GM19397 (cell line): ENCODE measurements around the gene TSC2.
A peak's percentile ranks its signal among the peaks of the same experiment; 100 is the strongest.
"Not testable (repeated sequence)": the region's sequence is repeated elsewhere in the genome, so short reads cannot be mapped to it uniquely, and the experiment has no call there.

ENCODE experiments used
- ATAC-seq: cut with Tn5 transposase; IDR thresholded peaks from one replicate; pipeline ENCODE4 v1.9.1; 2021; ENCODE audit warnings: mild to moderate bottlenecking, moderate library complexity; ENCODE audit not compliant: unreplicated experiment

The TSC2 gene

GRCh38 chr16:2009791-2010510 is 37.8 kb upstream of the TSC2 start, which contains the start of gene ZNF598:
TSS of gene ZNF598 (minus strand) at chr16:2009821.
- ATAC-seq, result peak; percentile 86

- ATAC-seq, result not testable (repeated sequence)
These were observed 36.1 kb upstream of the TSC2 start for GRCh38 chr16:2011726-2012125.

GRCh38 chr16:2013527-2013926 is 34.3 kb upstream of the TSC2 start:
- no peak for ATAC-seq

GRCh38 chr16:2015117-2015946 is 32.5 kb upstream of the TSC2 start:
- no peak for ATAC-seq

- no peak for ATAC-seq
These were observed 31.9 kb upstream of the TSC2 start for GRCh38 chr16:2015947-2016208.

- ATAC-seq, result no peak
These were observed 31.3 kb upstream of the TSC2 start for GRCh38 chr16:2016407-2016922.

- no peak for ATAC-seq
These were observed 28.3 kb upstream of the TSC2 start, which contains the start of gene NPW for GRCh38 chr16:2019518-2019920. TSS of gene NPW (plus strand) at chr16:2019785.

GRCh38 chr16:2019921-2020831 is 27.6 kb upstream of the TSC2 start:
- no peak for ATAC-seq

- no peak for ATAC-seq
These were observed 25.1 kb upstream of the TSC2 start for GRCh38 chr16:2022723-2023091.

- ATAC-seq, result peak; percentile 70
These were observed 24.4 kb upstream of the TSC2 start for GRCh38 chr16:2023092-2024031.

GRCh38 chr16:2024032-2024420 is 23.8 kb upstream of the TSC2 start:
- ATAC-seq, result no peak

- ATAC-seq, result no peak
These were observed 22.5 kb upstream of the TSC2 start for GRCh38 chr16:2025251-2025650.

- no peak for ATAC-seq
These were observed 21.8 kb upstream of the TSC2 start for GRCh38 chr16:2025878-2026460.

GRCh38 chr16:2026461-2027023 is 21.2 kb upstream of the TSC2 start, which contains the start of gene NHERF2:
TSS of gene NHERF2 (plus strand) at chr16:2026902. CDS start at chr16:2027006, 104 bp downstream.
- no peak for ATAC-seq

GRCh38 chr16:2027024-2028010 is 20.5 kb upstream of the TSC2 start:
- ATAC-seq, result no peak

- no peak for ATAC-seq
These were observed 19.6 kb upstream of the TSC2 start for GRCh38 chr16:2028146-2028545.

- ATAC-seq, result no peak
These were observed 19.1 kb upstream of the TSC2 start for GRCh38 chr16:2028620-2029220.

- ATAC-seq, result no peak
These were observed 18.4 kb upstream of the TSC2 start for GRCh38 chr16:2029350-2029749.
